Lung (tissue), 12 donors: ENCODE results near the gene FOXN1. TPM values are rescaled to one million over a fixed set of nuclear protein-coding genes. Genes with fewer than 3 reads are reported as not detected.

ENCODE experiments used
- ATAC-seq: fragments of 200-7000 bp; cut with Tn5 transposase; one replicate; pipeline ENCODE4 v1.9.1; 2020; ENCODE audit warnings: moderate number of reproducible peaks; ENCODE audit not compliant: insufficient read depth, low FRiP score
- DNase-seq, 3 donors: peaks; one replicate each; pipeline ENCODE4 v3.0.0-alpha.2; 2013 to 2017
- H3K27ac ChIP-seq, 2 donors: one replicate each; pipeline ENCODE4 v1.5.1; 2013; ENCODE audit warnings: mild to moderate bottlenecking in 2 of 2, moderate library complexity in 2 of 2, control low read depth in 1 of 2, inconsistent platforms in 1 of 2, low read depth in 1 of 2, low read length in 1 of 2
- H3K27me3 ChIP-seq, 3 donors: one replicate each; pipeline ENCODE4 v1.5.1; 2013; ENCODE audit warnings: low read length in 2 of 3; ENCODE audit not compliant: control insufficient read depth in 3 of 3, insufficient read depth in 3 of 3
- H3K36me3 ChIP-seq, 4 donors: one replicate each; pipeline ENCODE4 v1.5.1; 2013; ENCODE audit warnings: low read length in 4 of 4, mild to moderate bottlenecking in 1 of 4, moderate library complexity in 1 of 4; ENCODE audit not compliant: control insufficient read depth in 4 of 4, insufficient read depth in 4 of 4
- H3K4me1 ChIP-seq, 5 donors: one replicate each; pipeline ENCODE4 v1.5.1; 2013; ENCODE audit warnings: low read length in 5 of 5, mild to moderate bottlenecking in 2 of 5, moderate library complexity in 1 of 5; ENCODE audit not compliant: control insufficient read depth in 5 of 5, insufficient read depth in 5 of 5
- H3K4me3 ChIP-seq: one replicate; pipeline ENCODE4 v1.5.1; 2013; ENCODE audit warnings: mild to moderate bottlenecking, control low read depth, moderate library complexity
- H3K9ac ChIP-seq, 2 donors: one replicate each; pipeline ENCODE4 v1.5.1; 2013; ENCODE audit warnings: low read length in 2 of 2, control low read depth in 1 of 2; ENCODE audit not compliant: insufficient read depth in 1 of 2
- H3K9me3 ChIP-seq, 4 donors: one replicate each; pipeline ENCODE4 v1.5.1; 2013; ENCODE audit warnings: low read length in 3 of 4, mild to moderate bottlenecking in 1 of 4, moderate library complexity in 1 of 4; ENCODE audit not compliant: control insufficient read depth in 4 of 4, insufficient read depth in 3 of 4
- CTCF ChIP-seq: IDR thresholded peaks from 2 replicates; pipeline ENCODE4 v1.5.1; 2012; ENCODE audit warnings: mild to moderate bottlenecking; ENCODE audit errors: control extremely low read depth, extremely low read depth
- WGBS, 2 donors: extraction: QIAGEN DNeasy Blood & Tissue Kit; methylation state at CpG; one replicate each; pipeline ENCODE4 v1.1.7; 2013; 5-methylcytosine and 5-hydroxymethylcytosine counted together
- polyA plus RNA-seq, 2 donors: library from polyadenylated mRNA; stranded (reverse); fragments of 200-250 nt; gene quantifications; one replicate each; pipeline ENCODE4 v1.2.1, GENCODE V29; 2013
- total RNA-seq, 2 donors: library from RNA; depleted of rRNA in 1 of 2; stranded (reverse); fragments of >200 nt in 1 of 2; gene quantifications; one replicate each; pipeline ENCODE4 v1.2.1, GENCODE V29; 2014 to 2021
- donor health status: control.
- donor health status: control.
- donor health status: Bipolar disorder and iron deficiency.
- donor health status: healthy.
- donor health status: DM: yes; HTN: yes; CAD: no.

FOXN1 gene
- total and polyA plus RNA-seq, 4 donors = 0.13 to 0.25 (median 0.18) TPM; not detected in 1

GRCh38 chr17:28530926-28531325 lies 24.8 kb downstream of the FOXN1 start:
- no peak for TF ChIP-seq CTCF
- WGBS, 2 donors = 81 to 88% methylated on average over 7 of the region's 7 CpGs
- ATAC-seq (no peak), DNase-seq (no peak)
- H3K4me3 ChIP-seq = no peak overlapping the region
- H3K36me3 ChIP-seq = no peaks in the 10 kb centered on the region
- H3K27me3 ChIP-seq = no peaks in the 10 kb centered on the region
- H3K9ac ChIP-seq = no peak overlapping the region
- no peak overlapping the region for H3K27ac ChIP-seq
- no peaks in the 10 kb centered on the region for H3K9me3 ChIP-seq
- peaks cover 0 to 6% (median 0%) of the 10 kb centered on the region in 5 donors for H3K4me1 ChIP-seq

- DNase-seq = no peak
- Histone ChIP-seq H3K9me3 (no peaks in the 10 kb centered on the region), H3K36me3 (no peaks in the 10 kb centered on the region), H3K4me1 (peaks cover 0 to 6% (median 0%) of the 10 kb centered on the region in 5 donors), H3K27ac (no peak overlapping the region), H3K27me3 (no peaks in the 10 kb centered on the region), H3K4me3 (no peak overlapping the region), H3K9ac (no peak overlapping the region)
- WGBS, 2 donors = 78 to 85% methylated on average over 7 of the region's 7 CpGs
- no peak for ATAC-seq
- TF ChIP-seq CTCF = no peak
Observed at GRCh38 chr17:28532050-28532960, 26.2 kb downstream of the FOXN1 start.

- Histone ChIP-seq H3K9ac (no peak overlapping the region), H3K27me3 (no peaks in the 10 kb centered on the region), H3K36me3 (no peaks in the 10 kb centered on the region), H3K4me1 (peaks cover 0 to 6% (median 0%) of the 10 kb centered on the region in 5 donors), H3K27ac (no peak overlapping the region), H3K4me3 (no peak overlapping the region), H3K9me3 (no peaks in the 10 kb centered on the region)
- TF ChIP-seq CTCF = no peak
- DNase-seq (no peak), ATAC-seq (no peak)
- WGBS, 2 donors = 72 to 81% methylated on average over 16 of the region's 16 CpGs
Observed at GRCh38 chr17:28533091-28533807, 27.1 kb downstream of the FOXN1 start.
